Keratinocyte (primary cell): ENCODE measurements around the gene MAN1C1. TPM values are rescaled to one million over a fixed set of nuclear protein-coding genes. Genes with fewer than 3 reads are reported as not detected.

Experiments used
- DNase-seq: peaks from one replicate; pipeline ENCODE4 v3.0.0-alpha.2; 2011; ENCODE audit warnings: low read depth, missing footprints, low spot score
- FAIRE-seq: peaks from 2 replicates; lab custom pipeline; 2011; peaks lifted over from hg19 to GRCh38; lab: Jason Lieb, UNC
- H2AFZ ChIP-seq: 2 replicates; pipeline ENCODE4 v1.6.0; 2012; ENCODE audit warnings: low read length, control low read depth, inconsistent platforms; ENCODE audit not compliant: control insufficient read depth
- H3K27ac ChIP-seq: 2 replicates; pipeline ENCODE4 v1.5.1; 2011; ENCODE audit warnings: low read length; ENCODE audit not compliant: control insufficient read depth, insufficient read depth
- H3K27me3 ChIP-seq: 3 replicates; pipeline ENCODE4 v1.6.0; 2011; ENCODE audit warnings: low read length; ENCODE audit not compliant: control insufficient read depth, insufficient read depth; ENCODE audit errors: extremely low read depth
- H3K36me3 ChIP-seq, 2 experiments: 2 replicates in 1 of 2; 3 replicates in 1 of 2; pipeline ENCODE4 v1.5.1; 2011; ENCODE audit warnings: low read length in 2 of 2, mild to moderate bottlenecking in 1 of 2; ENCODE audit not compliant: control insufficient read depth in 2 of 2, insufficient read depth in 2 of 2; ENCODE audit errors: extremely low read depth in 1 of 2
- H3K4me1 ChIP-seq: 3 replicates; pipeline ENCODE4 v1.5.1; 2011; ENCODE audit warnings: low read length; ENCODE audit not compliant: control insufficient read depth, insufficient read depth; ENCODE audit errors: extremely low read depth
- H3K4me2 ChIP-seq: 3 replicates; pipeline ENCODE4 v1.6.0; 2011; ENCODE audit warnings: low read depth, low read length; ENCODE audit not compliant: control insufficient read depth, insufficient read depth; ENCODE audit errors: extremely low read depth
- H3K4me3 ChIP-seq, 3 experiments: fragments of 200-600 bp in 1 of 3; sonication (generic) in 1 of 3; 2 replicates in 2 of 3; 3 replicates in 1 of 3; pipeline ENCODE4 v1.5.1; 2011 to 2016; ENCODE audit warnings: low read length in 3 of 3, mild to moderate bottlenecking in 3 of 3, control low read depth in 2 of 3, inconsistent platforms in 1 of 3, low read depth in 1 of 3, mixed read lengths in 1 of 3, mixed run types in 1 of 3, moderate library complexity in 1 of 3; ENCODE audit not compliant: control insufficient read depth in 2 of 3, insufficient read depth in 2 of 3; ENCODE audit errors: extremely low read depth in 1 of 3
- H3K79me2 ChIP-seq: 2 replicates; pipeline ENCODE4 v1.6.0; 2012; ENCODE audit warnings: low read length; ENCODE audit not compliant: control insufficient read depth, insufficient read depth
- H3K9ac ChIP-seq: 3 replicates; pipeline ENCODE4 v1.6.0; 2011; ENCODE audit warnings: low read length; ENCODE audit not compliant: control insufficient read depth, insufficient read depth; ENCODE audit errors: extremely low read depth
- H3K9me1 ChIP-seq: 3 replicates; pipeline ENCODE4 v1.6.0; 2011; ENCODE audit warnings: low read length; ENCODE audit not compliant: control insufficient read depth, insufficient read depth; ENCODE audit errors: extremely low read depth
- H3K9me3 ChIP-seq: 2 replicates; pipeline ENCODE4 v1.5.1; 2012; ENCODE audit warnings: low read depth, low read length; ENCODE audit not compliant: control insufficient read depth
- H4K20me1 ChIP-seq: 3 replicates; pipeline ENCODE4 v1.6.0; 2011; ENCODE audit warnings: low read length; ENCODE audit not compliant: control insufficient read depth, insufficient read depth; ENCODE audit errors: extremely low read depth
- CTCF ChIP-seq, 3 experiments: IDR thresholded peaks in 1 of 3; conservative IDR thresholded peaks in 1 of 3; optimal IDR thresholded peaks in 1 of 3; 2 replicates in 2 of 3; 3 replicates in 1 of 3; pipeline versions ENCODE3 to v1.5.1; 2011; ENCODE audit warnings: low read length in 3 of 3, mild to moderate bottlenecking in 3 of 3, moderate library complexity in 2 of 3, control low read depth in 1 of 3, inconsistent platforms in 1 of 3; ENCODE audit not compliant: insufficient read depth in 2 of 3; ENCODE audit errors: extremely low read depth in 1 of 3
- EZH2 ChIP-seq: IDR thresholded peaks from one replicate; pipeline ENCODE4 v1.6.1; 2012; ENCODE audit warnings: inconsistent platforms, mild to moderate bottlenecking, low read length, moderate library complexity
- dilution Hi-C: fragments of 300-500 bp; cut with MboI; formaldehyde crosslinking; loops from one replicate; pipeline ENCODE4 v1.7.0; 2020; ENCODE audit warnings: low sequenced_read_pairs; ENCODE audit not compliant: extremely low pct_ligation_motif_present
- polyA plus RNA-seq, 5 experiments: library from polyadenylated mRNA; depleted of rRNA in 3 of 5; stranded (reverse) in 3 of 5; stranded (forward) in 1 of 5; unstranded in 1 of 5; fragments of >200 nt; gene quantifications; 1 replicate in 1 of 5; 2 replicates in 3 of 5; 3 replicates in 1 of 5; pipeline versions ENCODE4 v1.2.1 to v1.2.3, GENCODE V29; 2011 to 2012; ENCODE audit warnings: missing spikeins in 2 of 5, low read depth in 1 of 5, low replicate concordance in 1 of 5

The MAN1C1 gene
- polyA plus RNA-seq, 1 donor (not counting 4 experiments of a cell fraction or from before 2014, with no cell fraction given) = 0.07 TPM

- dilution Hi-C loops = no loop called here
- no peak overlapping the region for H3K9ac ChIP-seq
- no peak overlapping the region for H3K4me3 ChIP-seq
- no peak overlapping the region for H2AFZ ChIP-seq
- H3K9me3 ChIP-seq = no peaks in the 10 kb centered on the region
- DNase-seq (no peak), FAIRE-seq (no peak)
- TF ChIP-seq EZH2 (no peak), CTCF (optimal IDR thresholded peaks at IDR 0.05 in 1 of 3, IDR thresholded peaks at IDR 0.05 in 1 of 3, conservative IDR thresholded peaks at IDR 0.05 in 1 of 3; ENCODE audit: extremely low read depth in 1 of 3, insufficient read depth in 2 of 3, low read length in 3 of 3) (no peak)
- no peaks in the 10 kb centered on the region for H3K9me1 ChIP-seq
- H3K4me1 ChIP-seq = no peaks in the 10 kb centered on the region
- no peaks in the 10 kb centered on the region for H3K36me3 ChIP-seq
- no peaks in the 10 kb centered on the region for H3K79me2 ChIP-seq
- H4K20me1 ChIP-seq = peaks cover 4% of the 10 kb centered on the region
- H3K4me2 ChIP-seq = no peak overlapping the region
- no peak overlapping the region for H3K27ac ChIP-seq
- peaks cover 21% of the 10 kb centered on the region for H3K27me3 ChIP-seq
Measured at GRCh38 chr1:25651036-25651640, 34.5 kb downstream of the MAN1C1 start.

GRCh38 chr1:25651824-25652741 lies 35.5 kb downstream of the MAN1C1 start:
- Histone ChIP-seq H2AFZ (no peak overlapping the region), H3K36me3 (no peaks in the 10 kb centered on the region), H3K9me1 (no peaks in the 10 kb centered on the region), H3K4me2 (no peak overlapping the region), H4K20me1 (peaks cover 4% of the 10 kb centered on the region), H3K4me1 (peaks cover 4% of the 10 kb centered on the region), H3K9ac (no peak overlapping the region), H3K4me3 (no peak overlapping the region), H3K9me3 (no peaks in the 10 kb centered on the region), H3K27ac (no peak overlapping the region), H3K79me2 (no peaks in the 10 kb centered on the region), H3K27me3 (peaks cover 21% of the 10 kb centered on the region)
- dilution Hi-C loops = no loop called here
- FAIRE-seq = no peak
- TF ChIP-seq EZH2 (no peak), CTCF (optimal IDR thresholded peaks at IDR 0.05 in 1 of 3, IDR thresholded peaks at IDR 0.05 in 1 of 3, conservative IDR thresholded peaks at IDR 0.05 in 1 of 3; ENCODE audit: extremely low read depth in 1 of 3, insufficient read depth in 2 of 3, low read length in 3 of 3) (no peak)
- no peak for DNase-seq
